HepG2 (cell line): ENCODE measurements around the gene PALMD. TPM values are rescaled to one million over a fixed set of nuclear protein-coding genes. Genes with fewer than 3 reads are reported as not detected.

Experiments used
- AKAP8 ChIP-seq: sonication (generic); formaldehyde crosslinking; IDR thresholded peaks from 2 replicates; pipeline ENCODE4 v1.5.1; 2020; ENCODE audit warnings: mild to moderate bottlenecking, missing genetic modification reagents
- ATRX ChIP-seq: sonication (generic); formaldehyde crosslinking; IDR thresholded peaks from 2 replicates; pipeline ENCODE4 v1.4.0; 2020; ENCODE audit warnings: missing genetic modification reagents, borderline replicate concordance
- CENPX ChIP-seq: sonication (generic); formaldehyde crosslinking; IDR thresholded peaks from 2 replicates; pipeline ENCODE4 v1.9.0; 2021; ENCODE audit warnings: mild to moderate bottlenecking, missing genetic modification reagents, moderate library complexity
- CREB1 ChIP-seq, 2 experiments: fragments of 450-650 bp in 1 of 2; IDR thresholded peaks; 2 replicates each; pipeline ENCODE4 v1.6.1; 2016 to 2017; ENCODE audit warnings: control low read depth in 1 of 2, mild to moderate bottlenecking in 1 of 2, missing compliant biosample characterization in 1 of 2, missing genetic modification characterization in 1 of 2
- ELF1 ChIP-seq: sonication (generic); formaldehyde crosslinking; IDR thresholded peaks from 2 replicates; pipeline ENCODE4 v1.4.0; 2020; ENCODE audit warnings: missing genetic modification reagents
- GATA4 ChIP-seq: sonication (generic); IDR thresholded peaks from 2 replicates; pipeline ENCODE4 v1.6.1; 2016; ENCODE audit warnings: antibody characterized with exemption, low read depth, borderline replicate concordance
- HMG20A ChIP-seq: IDR thresholded peaks from 2 replicates; pipeline ENCODE4 v1.6.1; 2016; ENCODE audit warnings: borderline replicate concordance
- KLF16 ChIP-seq, 2 experiments: sonication (generic) in 1 of 2; formaldehyde crosslinking in 1 of 2; IDR thresholded peaks; 2 replicates each; pipeline versions ENCODE4 v1.6.1 to v1.8.0; 2016 to 2023; ENCODE audit warnings: missing genetic modification reagents in 2 of 2, missing compliant biosample characterization in 1 of 2
- MIER3 ChIP-seq: IDR thresholded peaks from 2 replicates; pipeline ENCODE4 v1.6.1; 2016; ENCODE audit warnings: missing compliant biosample characterization, borderline replicate concordance
- NONO ChIP-seq, 2 experiments: fragments of 450-650 bp in 1 of 2; sonication (generic) in 1 of 2; formaldehyde crosslinking in 1 of 2; IDR thresholded peaks in 1 of 2; conservative IDR thresholded peaks in 1 of 2; 2 replicates each; pipeline versions ENCODE4 v1.6.1 to v1.8.0; 2017 to 2022; ENCODE audit warnings: mild to moderate bottlenecking in 1 of 2, missing genetic modification reagents in 1 of 2, moderate library complexity in 1 of 2
- POLR2AphosphoS5 ChIP-seq: IDR thresholded peaks from 2 replicates; pipeline ENCODE4 v1.6.1; 2012; ENCODE audit warnings: low read depth, low read length
- RAD21 ChIP-seq: fragments of 450-650 bp; formaldehyde crosslinking; IDR thresholded peaks from 2 replicates; pipeline ENCODE4 v1.5.0; 2020; ENCODE audit warnings: mild to moderate bottlenecking
- RCOR2 ChIP-seq: IDR thresholded peaks from 2 replicates; pipeline ENCODE4 v1.6.1; 2016; ENCODE audit warnings: missing biosample characterization, missing genetic modification reagents
- ZBTB38 ChIP-seq: sonication (generic); formaldehyde crosslinking; IDR thresholded peaks from 2 replicates; pipeline ENCODE4 v1.5.1; 2020; ENCODE audit warnings: mild to moderate bottlenecking, missing genetic modification reagents
- ZNF224 ChIP-seq: sonication (generic); formaldehyde crosslinking; IDR thresholded peaks from 2 replicates; pipeline ENCODE4 v1.5.0; 2020; ENCODE audit warnings: mild to moderate bottlenecking, missing genetic modification reagents
- ZNF577 ChIP-seq: sonication (generic); formaldehyde crosslinking; IDR thresholded peaks from 2 replicates; pipeline ENCODE4 v1.4.0; 2020; ENCODE audit warnings: mild to moderate bottlenecking, low read depth, missing genetic modification reagents, borderline replicate concordance
- ZNF598 ChIP-seq: sonication (generic); formaldehyde crosslinking; IDR thresholded peaks from 2 replicates; pipeline ENCODE4 v1.5.1; 2020; ENCODE audit warnings: mild to moderate bottlenecking, missing genetic modification reagents, borderline replicate concordance
- ZNF614 ChIP-seq: IDR thresholded peaks from 2 replicates; pipeline ENCODE4 v1.6.1; 2018; ENCODE audit warnings: missing biosample characterization, missing genetic modification reagents, inconsistent platforms, borderline replicate concordance
- polyA plus RNA-seq, 8 experiments: library from polyadenylated mRNA; depleted of rRNA in 3 of 8; stranded (reverse) in 7 of 8; unstranded in 1 of 8; fragments of >200 nt; fragmentation: Illumina TruSeq in 4 of 8; extraction: Trizol in 4 of 8; gene quantifications; 2 replicates each; pipeline versions ENCODE4 v1.2.1 to v1.2.3, GENCODE V29; 2011 to 2016; ENCODE audit warnings: low read depth in 4 of 8, missing spikeins in 1 of 8, mixed read lengths in 1 of 8; ENCODE audit not compliant: insufficient read depth in 1 of 8
- total RNA-seq, 5 experiments: library from RNA; depleted of rRNA; stranded (reverse); fragments of >200 nt; fragmentation: Illumina TruSeq; extraction: Trizol; gene quantifications; 2 replicates each; pipeline ENCODE4 v1.2.3, GENCODE V29; 2016; ENCODE audit warnings: low read depth in 1 of 5
- TF ChIP-seq, protein P1 (sequence below): sonication (generic); formaldehyde crosslinking; conservative IDR thresholded peaks from 2 replicates; pipeline ENCODE4 v1.4.0; 2020; ENCODE audit warnings: missing genetic modification reagents
- TF ChIP-seq, protein P2 (sequence below), 2 experiments: sonication (generic) in 1 of 2; formaldehyde crosslinking in 1 of 2; IDR thresholded peaks; 2 replicates each; pipeline versions ENCODE4 v1.4.0 to v1.6.1; 2016 to 2020; ENCODE audit warnings: borderline replicate concordance in 1 of 2, low read depth in 1 of 2, mild to moderate bottlenecking in 1 of 2, missing genetic modification reagents in 1 of 2
- TF ChIP-seq, protein P3 (sequence below): IDR thresholded peaks from 2 replicates; pipeline ENCODE4 v1.6.1; 2016; ENCODE audit warnings: low read depth

PALMD gene
- total and polyA plus RNA-seq, 2 of the 13 experiments (the other 11 are each of a cell fraction or from before 2014, with no cell fraction given), result 5.5 to 31.1 TPM

DNA sequence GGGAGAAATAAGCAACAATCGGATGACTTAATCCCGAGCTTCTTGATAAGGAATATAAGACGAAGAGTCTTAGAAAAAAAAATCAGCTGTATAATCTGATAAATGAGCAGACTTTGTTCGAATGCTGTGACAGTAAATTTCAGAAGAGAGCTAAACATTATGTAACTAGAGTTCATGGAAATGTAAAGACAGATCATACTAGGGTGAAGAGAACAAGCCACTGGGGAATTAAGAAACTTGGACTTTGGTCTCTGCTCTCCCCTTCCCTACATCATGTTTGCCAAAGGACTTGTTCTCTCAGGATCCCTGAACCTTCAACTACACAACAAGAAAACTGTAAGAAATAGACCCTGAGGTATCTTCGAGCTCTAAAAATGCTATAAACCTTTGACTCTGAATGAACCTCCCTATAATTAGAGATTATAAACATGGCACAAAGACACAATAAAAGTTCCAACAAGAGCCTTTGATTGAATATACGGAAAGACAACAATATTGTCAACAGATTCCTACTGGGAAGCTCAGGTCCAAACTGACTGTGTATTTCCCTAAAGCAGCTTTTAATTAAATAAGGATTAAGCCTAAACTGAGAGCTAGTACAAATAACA, 93.0 kb downstream of the PALMD start (continued):
- TF ChIP-seq ZBTB38 (CRISPR knock-in tag) (no peak), POLR2AphosphoS5 (no peak), ZNF614 (peak; percentile 79), ATRX (no peak), ZNF598 (no peak), ZNF577 (no peak), AKAP8 (CRISPR knock-in tag) (no peak), MIER3 (CRISPR knock-in tag) (no peak), NONO (IDR thresholded peaks at IDR 0.05) (no peak), NONO (CRISPR knock-in tag; conservative IDR thresholded peaks at IDR 0.05) (no peak), RCOR2 (CRISPR knock-in tag) (peak; percentile 64; the same call in 1 of the 2 replicates), ELF1 (CRISPR knock-in tag) (no peak), HMG20A (CRISPR knock-in tag) (peak; percentile 85), CENPX (CRISPR knock-in tag) (no peak), KLF16 (CRISPR knock-in tag; IDR thresholded peaks at IDR 0.05) (0 out of 4 replicates have a peak, but pooled peaks of 1 of the 2 experiments have one; percentile 23), GATA4 (no peak), RAD21 (no peak), CREB1 (IDR thresholded peaks at IDR 0.05) (no peak), CREB1 (CRISPR knock-in tag; IDR thresholded peaks at IDR 0.05) (peak; percentile 38; the same call in 1 of the 2 replicates), ZNF224 (CRISPR knock-in tag) (no peak)
- TF ChIP-seq, protein P1, sequence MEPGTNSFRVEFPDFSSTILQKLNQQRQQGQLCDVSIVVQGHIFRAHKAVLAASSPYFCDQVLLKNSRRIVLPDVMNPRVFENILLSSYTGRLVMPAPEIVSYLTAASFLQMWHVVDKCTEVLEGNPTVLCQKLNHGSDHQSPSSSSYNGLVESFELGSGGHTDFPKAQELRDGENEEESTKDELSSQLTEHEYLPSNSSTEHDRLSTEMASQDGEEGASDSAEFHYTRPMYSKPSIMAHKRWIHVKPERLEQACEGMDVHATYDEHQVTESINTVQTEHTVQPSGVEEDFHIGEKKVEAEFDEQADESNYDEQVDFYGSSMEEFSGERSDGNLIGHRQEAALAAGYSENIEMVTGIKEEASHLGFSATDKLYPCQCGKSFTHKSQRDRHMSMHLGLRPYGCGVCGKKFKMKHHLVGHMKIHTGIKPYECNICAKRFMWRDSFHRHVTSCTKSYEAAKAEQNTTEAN, result no peak
- TF ChIP-seq, protein P2, sequence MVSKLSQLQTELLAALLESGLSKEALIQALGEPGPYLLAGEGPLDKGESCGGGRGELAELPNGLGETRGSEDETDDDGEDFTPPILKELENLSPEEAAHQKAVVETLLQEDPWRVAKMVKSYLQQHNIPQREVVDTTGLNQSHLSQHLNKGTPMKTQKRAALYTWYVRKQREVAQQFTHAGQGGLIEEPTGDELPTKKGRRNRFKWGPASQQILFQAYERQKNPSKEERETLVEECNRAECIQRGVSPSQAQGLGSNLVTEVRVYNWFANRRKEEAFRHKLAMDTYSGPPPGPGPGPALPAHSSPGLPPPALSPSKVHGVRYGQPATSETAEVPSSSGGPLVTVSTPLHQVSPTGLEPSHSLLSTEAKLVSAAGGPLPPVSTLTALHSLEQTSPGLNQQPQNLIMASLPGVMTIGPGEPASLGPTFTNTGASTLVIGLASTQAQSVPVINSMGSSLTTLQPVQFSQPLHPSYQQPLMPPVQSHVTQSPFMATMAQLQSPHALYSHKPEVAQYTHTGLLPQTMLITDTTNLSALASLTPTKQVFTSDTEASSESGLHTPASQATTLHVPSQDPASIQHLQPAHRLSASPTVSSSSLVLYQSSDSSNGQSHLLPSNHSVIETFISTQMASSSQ (IDR thresholded peaks at IDR 0.05; ENCODE audit: low read depth), result peak; percentile 26; the same call in 1 of the 2 replicates
- TF ChIP-seq, protein P2 (CRISPR knock-in tag; IDR thresholded peaks at IDR 0.05; ENCODE audit: borderline replicate concordance), result no peak
- TF ChIP-seq, protein P3, sequence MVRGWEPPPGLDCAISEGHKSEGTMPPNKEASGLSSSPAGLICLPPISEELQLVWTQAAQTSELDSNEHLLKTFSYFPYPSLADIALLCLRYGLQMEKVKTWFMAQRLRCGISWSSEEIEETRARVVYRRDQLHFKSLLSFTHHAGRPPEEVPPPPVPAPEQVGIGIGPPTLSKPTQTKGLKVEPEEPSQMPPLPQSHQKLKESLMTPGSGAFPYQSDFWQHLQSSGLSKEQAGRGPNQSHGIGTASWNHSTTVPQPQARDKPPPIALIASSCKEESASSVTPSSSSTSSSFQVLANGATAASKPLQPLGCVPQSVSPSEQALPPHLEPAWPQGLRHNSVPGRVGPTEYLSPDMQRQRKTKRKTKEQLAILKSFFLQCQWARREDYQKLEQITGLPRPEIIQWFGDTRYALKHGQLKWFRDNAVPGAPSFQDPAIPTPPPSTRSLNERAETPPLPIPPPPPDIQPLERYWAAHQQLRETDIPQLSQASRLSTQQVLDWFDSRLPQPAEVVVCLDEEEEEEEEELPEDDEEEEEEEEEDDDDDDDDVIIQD (CRISPR knock-in tag), result peak; percentile 88; the same call in 1 of the 2 replicates
